Transverse colon (tissue), 4 donors: ENCODE results near the gene LCE1B.

Source experiments
- CTCF ChIP-seq, 5 experiments: fragments of 200-600 bp in 3 of 5; fragments of 450-650 bp in 2 of 5; sonication (generic) in 3 of 5; IDR thresholded peaks; 1 replicate in 2 of 5; 2 replicates in 3 of 5; pipeline ENCODE4 v1.5.1; 2016 to 2017; ENCODE audit warnings: antibody characterized with exemption in 5 of 5, inconsistent platforms in 3 of 5, mild to moderate bottlenecking in 2 of 5, moderate library complexity in 1 of 5
- EP300 ChIP-seq: sonication (generic); formaldehyde crosslinking; IDR thresholded peaks from one replicate; pipeline ENCODE4 v1.6.1; 2017; ENCODE audit warnings: antibody characterized with exemption, low read depth
- POLR2A ChIP-seq: fragments of 450-650 bp; IDR thresholded peaks from one replicate; pipeline ENCODE4 v1.6.1; 2016; ENCODE audit warnings: antibody characterized with exemption, mild to moderate bottlenecking, moderate library complexity
- POLR2AphosphoS5 ChIP-seq, 3 donors: sonication (generic); formaldehyde crosslinking; IDR thresholded peaks; one replicate each; pipeline ENCODE4 v1.6.1; 2016; ENCODE audit warnings: antibody characterized with exemption in 3 of 3

- TF ChIP-seq CTCF (IDR thresholded peaks at IDR 0.05): no peak
- no peak for TF ChIP-seq POLR2AphosphoS5 (IDR thresholded peaks at IDR 0.05)
- no peak for TF ChIP-seq POLR2A
- no peak for TF ChIP-seq EP300
Measured at GRCh38 chr1:152827173-152827572, 15.4 kb downstream of the LCE1B start, which contains the start of gene LCE1A.
